Adipocyte (in vitro differentiated cells): ENCODE measurements around the gene VPS41.

Source experiments
- DNase-seq: peaks from one replicate; pipeline ENCODE4 v3.0.0-alpha.2; 2015; ENCODE audit warnings: low read depth
- H3K27me3 ChIP-seq: replicated peaks from 2 replicates; pipeline ENCODE4 v1.7.0; 2013; ENCODE audit warnings: mild to moderate bottlenecking, low read length, moderate library complexity; ENCODE audit not compliant: control insufficient read depth, insufficient read depth
- H3K36me3 ChIP-seq: 2 replicates; pipeline ENCODE4 v1.7.0; 2013; ENCODE audit warnings: low read length, mild to moderate bottlenecking, moderate library complexity; ENCODE audit not compliant: control insufficient read depth, insufficient read depth, severe bottlenecking
- H3K4me1 ChIP-seq: 2 replicates; pipeline ENCODE4 v1.7.0; 2013; ENCODE audit warnings: mild to moderate bottlenecking, low read length, moderate library complexity; ENCODE audit not compliant: control insufficient read depth, insufficient read depth
- H3K4me3 ChIP-seq: 2 replicates; pipeline ENCODE4 v1.7.0; 2013; ENCODE audit warnings: mild to moderate bottlenecking, low read length, moderate library complexity
- H3K9ac ChIP-seq: 2 replicates; pipeline ENCODE4 v1.7.0; 2013; ENCODE audit warnings: mild to moderate bottlenecking, low read length, moderate library complexity
- H3K9me3 ChIP-seq: 2 replicates; pipeline ENCODE4 v1.7.0; 2013; ENCODE audit warnings: mild to moderate bottlenecking, low read length, moderate library complexity; ENCODE audit not compliant: control insufficient read depth

VPS41 gene

DNA sequence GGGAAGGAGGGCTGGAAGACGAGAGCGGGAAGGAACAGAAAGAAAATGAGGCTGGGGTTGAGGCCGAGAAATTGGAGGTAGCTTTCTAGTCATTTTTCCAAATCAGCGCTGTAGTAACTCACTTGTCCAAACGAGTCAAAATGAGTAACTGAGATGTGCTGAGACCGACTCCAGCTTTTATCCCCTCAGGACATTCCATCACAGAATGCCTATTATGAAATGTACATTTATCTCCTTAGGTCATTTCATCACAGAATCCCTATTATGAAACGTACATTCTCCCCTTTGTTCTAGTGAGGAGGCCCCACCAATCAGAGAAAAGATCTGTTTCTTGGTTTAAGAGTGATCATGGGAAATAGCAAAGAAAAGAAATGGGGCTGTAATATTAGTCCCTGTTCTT is 222.1 kb downstream of the VPS41 start:
- H3K4me1 ChIP-seq: peaks cover 31% of the 10 kb centered on the region
- peak overlapping the region; percentile 5 for H3K9ac ChIP-seq
- H3K9me3 ChIP-seq: peaks cover 6% of the 10 kb centered on the region
- DNase-seq: peak; percentile 70
- peak overlapping the region; percentile 34 for H3K4me3 ChIP-seq
- H3K27me3 ChIP-seq: no peaks in the 10 kb centered on the region
- no peaks in the 10 kb centered on the region for H3K36me3 ChIP-seq

DNA sequence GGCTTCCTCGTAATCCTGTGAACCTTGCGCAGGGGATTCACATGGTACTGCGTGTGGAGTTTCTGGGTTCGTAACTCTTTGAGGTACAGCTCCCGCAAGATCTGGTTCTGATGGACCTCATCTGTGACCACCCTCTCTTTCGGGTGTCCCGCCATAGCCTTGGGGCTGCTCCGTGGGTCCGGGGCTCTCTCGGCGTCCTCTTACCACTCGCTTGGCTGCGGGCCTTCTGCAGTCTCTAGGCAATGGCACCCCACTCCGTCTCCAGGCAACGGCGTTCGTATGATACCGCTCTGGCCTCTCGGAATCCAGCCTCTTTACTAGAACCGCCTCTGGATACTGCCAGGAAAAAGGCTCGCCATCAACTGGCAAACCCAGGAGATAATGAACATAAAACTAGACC is 223.1 kb downstream of the VPS41 start:
- Histone ChIP-seq H3K27me3 (no peaks in the 10 kb centered on the region), H3K4me3 (no peak overlapping the region), H3K4me1 (peaks cover 39% of the 10 kb centered on the region), H3K36me3 (no peaks in the 10 kb centered on the region), H3K9me3 (peaks cover 6% of the 10 kb centered on the region), H3K9ac (no peak overlapping the region)
- no peak for DNase-seq

DNA sequence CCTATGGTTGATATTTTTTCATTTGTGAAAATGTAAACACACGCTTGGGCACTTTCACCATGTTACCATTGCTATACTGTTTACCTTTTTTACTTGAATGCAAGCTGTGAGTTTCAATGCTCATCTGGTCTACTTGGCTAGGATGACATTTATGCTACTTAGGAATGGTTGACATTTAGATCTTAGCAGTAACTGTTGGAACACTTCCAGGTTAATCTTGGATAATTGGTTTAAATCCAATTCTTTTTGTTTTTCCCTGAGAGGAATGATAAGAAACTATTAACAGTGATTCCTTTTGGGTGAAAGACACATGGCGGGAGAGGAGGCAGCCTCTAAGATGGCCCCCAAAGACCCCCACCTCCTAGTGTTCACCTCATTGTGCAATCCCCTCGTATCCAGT is 226.4 kb downstream of the VPS41 start:
- H3K9me3 ChIP-seq: no peaks in the 10 kb centered on the region
- H3K36me3 ChIP-seq: no peaks in the 10 kb centered on the region
- H3K27me3 ChIP-seq: no peaks in the 10 kb centered on the region
- no peak overlapping the region for H3K4me3 ChIP-seq
- no peak overlapping the region for H3K9ac ChIP-seq
- peaks cover 38% of the 10 kb centered on the region for H3K4me1 ChIP-seq
- peak; percentile 27 for DNase-seq

DNA sequence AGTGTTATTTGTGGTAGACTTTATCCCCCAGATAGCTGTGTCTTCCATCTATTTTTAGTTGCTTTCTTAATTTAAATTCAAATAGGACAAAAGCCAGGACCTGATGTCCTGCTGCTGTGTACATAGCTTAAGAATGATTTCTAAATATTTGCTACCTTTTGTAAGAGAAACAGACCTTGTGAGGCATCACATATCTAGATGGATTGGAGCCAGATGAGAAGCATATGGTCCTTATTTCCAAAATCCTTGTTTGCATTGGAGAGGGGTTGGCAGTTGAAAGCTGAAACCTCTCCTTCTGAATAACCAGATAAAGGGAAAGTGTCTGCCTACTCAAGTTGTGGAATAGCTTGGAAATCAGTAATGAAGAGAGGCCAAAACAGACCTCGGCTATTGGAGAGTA is 227.1 kb downstream of the VPS41 start:
- DNase-seq: peak; percentile 81
- Histone ChIP-seq H3K4me3 (no peak overlapping the region), H3K27me3 (no peaks in the 10 kb centered on the region), H3K36me3 (no peaks in the 10 kb centered on the region), H3K9me3 (no peaks in the 10 kb centered on the region), H3K9ac (no peak overlapping the region), H3K4me1 (peaks cover 38% of the 10 kb centered on the region)

DNA sequence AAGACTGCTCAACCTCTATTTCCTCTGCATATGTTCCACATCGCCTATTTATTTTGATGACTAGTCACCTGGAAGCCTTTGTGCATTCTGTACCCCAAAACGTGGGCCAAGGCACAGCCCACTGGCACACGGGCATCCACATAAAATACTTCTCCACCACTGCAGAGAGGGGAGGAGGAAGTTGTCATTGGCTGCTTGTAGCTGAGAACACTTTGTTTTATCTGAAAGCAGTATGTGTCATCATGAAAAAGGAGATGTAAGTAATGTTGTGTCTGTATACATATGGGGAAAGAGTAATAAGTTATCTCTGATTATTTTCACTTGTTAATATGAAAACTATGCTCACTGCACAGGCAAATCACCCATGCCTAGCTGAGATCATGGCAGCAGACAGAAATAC is 229.6 kb downstream of the VPS41 start:
- peaks cover 43% of the 10 kb centered on the region for H3K4me1 ChIP-seq
- peak; percentile 15 for DNase-seq
- no peak overlapping the region for H3K4me3 ChIP-seq

DNA sequence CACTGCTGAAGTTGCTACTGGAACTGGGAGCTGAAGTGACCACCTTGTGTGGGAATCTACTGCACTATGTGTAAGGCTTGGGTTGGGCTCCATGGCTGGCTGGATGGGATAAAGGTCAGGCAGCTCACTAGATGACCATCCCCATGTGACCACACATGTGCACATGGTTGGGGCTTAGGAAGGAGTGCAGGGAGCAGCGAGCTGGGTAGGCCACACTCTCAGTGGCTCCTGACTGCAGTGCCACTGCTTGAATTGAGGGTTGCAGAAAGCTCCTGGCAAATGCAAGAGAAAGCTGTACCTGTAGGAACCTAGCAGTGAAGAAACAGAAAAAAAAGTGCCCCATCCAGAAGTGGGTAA is 230.3 kb downstream of the VPS41 start:
- no peaks in the 10 kb centered on the region for H3K9me3 ChIP-seq
- no peaks in the 10 kb centered on the region for H3K27me3 ChIP-seq
- peaks cover 50% of the 10 kb centered on the region for H3K4me1 ChIP-seq
- no peak for DNase-seq
- no peaks in the 10 kb centered on the region for H3K36me3 ChIP-seq
- H3K9ac ChIP-seq: no peak overlapping the region
- no peak overlapping the region for H3K4me3 ChIP-seq

More for the DNA sequence above, 229.6 kb downstream of the VPS41 start:
- Histone ChIP-seq H3K36me3 (no peaks in the 10 kb centered on the region), H3K9ac (no peak overlapping the region), H3K27me3 (no peaks in the 10 kb centered on the region), H3K9me3 (no peaks in the 10 kb centered on the region)

DNA sequence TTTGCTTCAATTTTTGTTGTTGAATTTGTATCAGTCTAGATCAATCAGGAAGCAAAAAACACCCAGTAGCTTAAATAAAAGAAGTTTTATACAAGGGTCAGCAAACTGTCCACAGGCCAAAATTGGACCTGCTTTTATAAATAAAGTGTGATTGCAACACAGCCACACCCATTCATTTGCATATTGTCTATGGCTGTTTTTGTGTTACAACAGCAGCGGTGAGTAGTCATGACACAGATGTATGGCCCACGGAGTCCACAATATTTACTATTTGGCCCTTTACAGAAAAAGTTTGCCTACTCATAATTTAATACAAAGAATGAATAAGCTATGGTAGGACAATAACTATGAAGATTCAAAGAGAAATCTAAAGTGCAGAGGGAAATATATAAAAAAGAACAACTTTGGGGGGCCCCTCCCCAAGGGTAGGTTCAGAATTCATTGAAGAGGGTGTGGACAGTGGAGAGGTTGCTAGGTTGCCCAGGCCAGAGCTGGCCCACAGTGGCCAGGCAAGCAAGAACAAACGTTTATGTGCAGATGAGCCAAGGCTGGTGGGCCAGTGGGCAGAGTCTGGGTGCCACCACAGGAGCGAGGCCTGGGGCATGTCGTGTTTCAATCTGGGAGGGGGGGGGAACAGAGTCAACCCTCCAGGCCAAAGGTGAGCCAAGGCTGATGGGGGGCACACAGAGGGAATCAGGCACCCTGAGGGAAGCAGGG is 230.9 kb downstream of the VPS41 start:
- H3K27me3 ChIP-seq: no peaks in the 10 kb centered on the region

DNA sequence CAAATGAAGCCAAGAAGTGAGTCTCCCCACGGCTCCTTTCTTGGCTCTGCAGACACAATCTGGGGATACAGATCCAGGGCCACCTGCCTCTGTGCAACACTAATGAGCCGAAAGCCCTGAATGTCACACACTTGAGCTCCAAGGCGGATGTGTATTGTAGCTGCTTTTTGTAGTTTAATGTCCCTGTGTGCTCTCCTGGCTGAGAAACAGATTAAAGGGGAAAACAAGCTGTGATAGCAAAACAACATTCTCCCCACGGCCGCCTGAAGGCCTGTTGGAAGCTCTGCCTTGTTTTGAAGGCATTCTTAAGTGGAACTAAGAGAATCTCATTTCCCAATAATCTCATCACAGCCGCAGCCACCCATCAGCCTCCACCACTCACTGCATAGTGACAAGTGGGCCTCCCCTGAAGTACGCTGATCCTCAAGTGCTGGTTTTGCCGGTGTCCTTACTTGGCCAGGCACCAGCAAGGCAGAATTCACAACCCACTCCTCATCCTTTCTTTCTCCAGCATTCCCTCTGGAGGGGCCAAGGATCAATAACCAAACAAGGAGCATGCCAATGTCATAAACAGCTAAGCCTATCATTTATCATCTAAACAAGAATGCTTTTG is 233.4 kb downstream of the VPS41 start:
- Histone ChIP-seq H3K27me3 (no peaks in the 10 kb centered on the region), H3K9ac (peak overlapping the region; percentile 44), H3K4me1 (peaks cover 40% of the 10 kb centered on the region), H3K9me3 (no peaks in the 10 kb centered on the region), H3K4me3 (no peak overlapping the region), H3K36me3 (no peaks in the 10 kb centered on the region)
- DNase-seq: no peak

More for the DNA sequence above, 230.9 kb downstream of the VPS41 start:
- no peak overlapping the region for H3K9ac ChIP-seq
- H3K9me3 ChIP-seq: no peaks in the 10 kb centered on the region
- peaks cover 53% of the 10 kb centered on the region for H3K4me1 ChIP-seq
- no peak for DNase-seq
- H3K4me3 ChIP-seq: no peak overlapping the region
- H3K36me3 ChIP-seq: no peaks in the 10 kb centered on the region

DNA sequence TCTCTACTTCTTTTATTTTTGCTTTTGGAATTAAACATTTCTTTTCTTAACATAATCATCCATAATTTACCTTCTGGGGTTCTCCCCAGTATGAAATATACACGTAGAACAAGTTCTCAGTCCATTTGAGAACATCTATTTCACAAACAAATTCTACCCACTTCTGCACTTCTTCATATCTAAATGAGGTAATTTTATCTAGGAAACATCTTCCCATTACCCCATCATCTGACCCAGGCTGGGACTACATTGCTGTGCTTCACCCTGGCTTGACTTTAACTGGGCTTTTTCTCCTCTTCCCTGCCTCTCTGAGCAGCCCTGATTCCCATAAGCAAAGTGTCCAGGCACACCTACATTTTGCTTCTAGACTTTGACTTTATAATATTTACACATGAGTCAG is 234.5 kb downstream of the VPS41 start:
- Histone ChIP-seq H3K27me3 (no peaks in the 10 kb centered on the region), H3K36me3 (no peaks in the 10 kb centered on the region), H3K9me3 (no peaks in the 10 kb centered on the region), H3K4me1 (peaks cover 51% of the 10 kb centered on the region), H3K9ac (peak overlapping the region; percentile 73), H3K4me3 (peak overlapping the region; percentile 33)
- no peak for DNase-seq

DNA sequence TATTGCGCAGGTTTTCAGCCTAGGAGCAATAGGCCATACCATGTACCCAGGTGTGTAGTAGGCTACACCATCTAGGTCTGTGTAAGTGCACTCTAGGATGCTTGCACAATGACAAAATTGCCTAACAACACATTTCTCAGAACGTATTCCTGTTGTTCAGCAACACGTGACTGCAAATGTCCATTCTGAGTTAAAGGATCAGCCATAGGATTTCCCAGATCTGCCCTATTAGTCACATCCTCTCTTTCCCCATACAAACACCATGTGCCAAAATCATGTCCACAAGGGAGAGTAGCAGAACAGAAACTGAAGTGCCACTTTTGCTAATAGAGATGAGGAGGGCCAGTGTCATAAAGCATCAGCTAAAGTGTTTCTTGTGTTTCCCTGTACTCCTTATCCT is 235.2 kb downstream of the VPS41 start:
- no peaks in the 10 kb centered on the region for H3K9me3 ChIP-seq
- peak; percentile 73 for DNase-seq
- no peaks in the 10 kb centered on the region for H3K36me3 ChIP-seq
- peak overlapping the region; percentile 33 for H3K4me3 ChIP-seq
- H3K9ac ChIP-seq: peak overlapping the region; percentile 73
- peaks cover 57% of the 10 kb centered on the region for H3K4me1 ChIP-seq
- no peaks in the 10 kb centered on the region for H3K27me3 ChIP-seq
